DND-41 (cell line): ENCODE measurements around the gene TMCC1.

Experiments used
- ATAC-seq: fragments of 200-7000 bp; cut with Tn5 transposase; 3 replicates; pipeline ENCODE4 v1.9.1; 2021; ENCODE audit warnings: low read depth; ENCODE audit not compliant: insufficient read depth
- DNase-seq: peaks from one replicate; pipeline ENCODE4 v3.0.0-alpha.2; 2020
- H2AFZ ChIP-seq: 2 replicates; pipeline ENCODE4 v1.6.0; 2012; ENCODE audit warnings: low read depth, low read length
- H3K27ac ChIP-seq: 2 replicates; pipeline ENCODE4 v1.5.1; 2012; ENCODE audit warnings: low read length, inconsistent platforms
- H3K27me3 ChIP-seq: fragments of 200-600 bp; sonication (generic); 2 replicates; pipeline ENCODE4 v1.6.0; 2012; ENCODE audit warnings: low read length, mild to moderate bottlenecking, inconsistent platforms; ENCODE audit not compliant: insufficient read depth, poor library complexity
- H3K36me3 ChIP-seq: 2 replicates; pipeline ENCODE4 v1.5.1; 2012; ENCODE audit warnings: low read length, inconsistent platforms; ENCODE audit not compliant: insufficient read depth
- H3K4me1 ChIP-seq: 2 replicates; pipeline ENCODE4 v1.5.1; 2012; ENCODE audit warnings: mild to moderate bottlenecking, low read length; ENCODE audit not compliant: insufficient read depth
- H3K4me2 ChIP-seq: 2 replicates; pipeline ENCODE4 v1.6.0; 2012; ENCODE audit warnings: mild to moderate bottlenecking, moderate library complexity, low read length, inconsistent platforms; ENCODE audit not compliant: insufficient read depth
- H3K4me3 ChIP-seq, 2 experiments: fragments of 200-600 bp in 1 of 2; shearing (Covaris generic) in 1 of 2; 2 replicates each; pipeline ENCODE4 v1.5.1; 2012 to 2016; ENCODE audit warnings: inconsistent platforms in 2 of 2, low read length in 2 of 2, mild to moderate bottlenecking in 2 of 2, low read depth in 1 of 2, moderate library complexity in 1 of 2
- H3K79me2 ChIP-seq: 2 replicates; pipeline ENCODE4 v1.6.0; 2012; ENCODE audit warnings: low read length, inconsistent platforms; ENCODE audit not compliant: insufficient read depth
- H3K9ac ChIP-seq: 2 replicates; pipeline ENCODE4 v1.6.0; 2012; ENCODE audit warnings: low read depth, mild to moderate bottlenecking, inconsistent platforms, low read length, moderate library complexity
- H3K9me3 ChIP-seq: 2 replicates; pipeline ENCODE4 v1.5.1; 2012; ENCODE audit warnings: low read length, moderate library complexity, mild to moderate bottlenecking, inconsistent platforms; ENCODE audit not compliant: insufficient read depth, severe bottlenecking
- H4K20me1 ChIP-seq: 2 replicates; pipeline ENCODE4 v1.6.0; 2012; ENCODE audit warnings: low read length; ENCODE audit not compliant: insufficient read depth
- CTCF ChIP-seq: IDR thresholded peaks from 2 replicates; pipeline ENCODE4 v1.5.1; 2012; ENCODE audit warnings: borderline replicate concordance, low read length, moderate library complexity, mild to moderate bottlenecking; ENCODE audit not compliant: poor library complexity, severe bottlenecking; ENCODE audit errors: extremely low read depth
- EZH2 ChIP-seq: IDR thresholded peaks from 3 replicates; pipeline ENCODE4 v1.6.1; 2012; ENCODE audit warnings: borderline replicate concordance, low read depth, mild to moderate bottlenecking, moderate library complexity, low read length, inconsistent platforms; ENCODE audit not compliant: severe bottlenecking

TMCC1 gene

GRCh38 chr3:129657261-129658046 is 236.1 kb downstream of the TMCC1 start:
- Histone ChIP-seq H3K36me3 (peaks cover 15% of the 10 kb centered on the region), H3K27me3 (no peaks in the 10 kb centered on the region), H3K9me3 (no peaks in the 10 kb centered on the region), H2AFZ (no peak overlapping the region), H3K4me2 (no peak overlapping the region), H3K79me2 (no peaks in the 10 kb centered on the region), H4K20me1 (no peaks in the 10 kb centered on the region), H3K4me1 (peaks cover 14% of the 10 kb centered on the region), H3K4me3 (no peak overlapping the region), H3K27ac (no peak overlapping the region; the same call in 1 of the 2 replicates), H3K9ac (no peak overlapping the region)
- TF ChIP-seq EZH2 = no peak
- no peak for TF ChIP-seq CTCF
- DNase-seq = no peak
- no peak for ATAC-seq

- peaks cover 17% of the 10 kb centered on the region for H3K36me3 ChIP-seq
- H3K4me3 ChIP-seq = no peak overlapping the region
- no peaks in the 10 kb centered on the region for H3K79me2 ChIP-seq
- no peaks in the 10 kb centered on the region for H3K27me3 ChIP-seq
- TF ChIP-seq CTCF (no peak), EZH2 (no peak)
- H4K20me1 ChIP-seq = no peaks in the 10 kb centered on the region
- no peak overlapping the region for H3K4me2 ChIP-seq
- no peaks in the 10 kb centered on the region for H3K9me3 ChIP-seq
- DNase-seq (no peak), ATAC-seq (no peak)
- H3K4me1 ChIP-seq = peaks cover 14% of the 10 kb centered on the region
- no peak overlapping the region for H3K27ac ChIP-seq
- no peak overlapping the region for H3K9ac ChIP-seq
- H2AFZ ChIP-seq = no peak overlapping the region
These were observed 236.8 kb downstream of the TMCC1 start for GRCh38 chr3:129656659-129657247.

- no peak overlapping the region for H3K4me2 ChIP-seq
These were observed 238.2 kb downstream of the TMCC1 start for GRCh38 chr3:129655291-129655700.

More at GRCh38 chr3:129655291-129655700, 238.2 kb downstream of the TMCC1 start:
- Histone ChIP-seq H3K79me2 (no peaks in the 10 kb centered on the region), H3K9ac (no peak overlapping the region), H4K20me1 (no peaks in the 10 kb centered on the region), H3K36me3 (peaks cover 27% of the 10 kb centered on the region), H2AFZ (no peak overlapping the region), H3K4me1 (peaks cover 14% of the 10 kb centered on the region), H3K27ac (no peak overlapping the region), H3K4me3 (no peak overlapping the region), H3K27me3 (no peaks in the 10 kb centered on the region), H3K9me3 (no peaks in the 10 kb centered on the region)
- no peak for ATAC-seq
- DNase-seq = no peak
- TF ChIP-seq EZH2 = no peak
- no peak for TF ChIP-seq CTCF
